Smooth muscle cell (in vitro differentiated cells): ENCODE data around the gene RRBP1. TPM values are rescaled to one million over a fixed set of nuclear protein-coding genes. Genes with fewer than 3 reads are reported as not detected.
A peak's percentile ranks its signal among the peaks of the same experiment; 100 is the strongest.

Experiments
- DNase-seq: peaks from one replicate; lab custom pipeline; 2025; ENCODE audit not compliant: unreplicated experiment; lab: John Stamatoyannopoulos, UW
- H2AFZ ChIP-seq: fragments of 200-600 bp; sonication (generic); 2 replicates; pipeline ENCODE4 v1.6.0; 2016; ENCODE audit warnings: antibody characterized with exemption, low read depth, mild to moderate bottlenecking
- H3F3A ChIP-seq: fragments of 200-600 bp; sonication (generic); 2 replicates; pipeline ENCODE4 v1.6.0; 2017; ENCODE audit warnings: antibody characterized with exemption, low read depth
- H3K27ac ChIP-seq: fragments of 200-600 bp; sonication (generic); 2 replicates; pipeline ENCODE4 v1.5.1; 2016; ENCODE audit warnings: low read depth, mild to moderate bottlenecking
- H3K27me3 ChIP-seq: fragments of 200-600 bp; sonication (generic); 2 replicates; pipeline ENCODE4 v1.6.1; 2016; ENCODE audit warnings: low read depth, mild to moderate bottlenecking
- H3K36me3 ChIP-seq: fragments of 200-600 bp; sonication (generic); 2 replicates; pipeline ENCODE4 v1.5.1; 2016; ENCODE audit warnings: low read depth
- H3K4me1 ChIP-seq: fragments of 200-600 bp; sonication (generic); 2 replicates; pipeline ENCODE4 v1.5.1; 2016; ENCODE audit warnings: low read depth
- H3K4me2 ChIP-seq: fragments of 200-600 bp; sonication (generic); 2 replicates; pipeline ENCODE4 v1.6.0; 2016; ENCODE audit warnings: mild to moderate bottlenecking
- H3K4me3 ChIP-seq: fragments of 200-600 bp; sonication (generic); 2 replicates; pipeline ENCODE4 v1.5.1; 2016; ENCODE audit warnings: mild to moderate bottlenecking
- H3K79me2 ChIP-seq: fragments of 200-600 bp; sonication (generic); 2 replicates; pipeline ENCODE4 v1.6.0; 2016; ENCODE audit warnings: low read depth, mild to moderate bottlenecking
- H3K9ac ChIP-seq: fragments of 200-600 bp; sonication (generic); 2 replicates; pipeline ENCODE4 v1.6.0; 2016; ENCODE audit warnings: low read depth
- H3K9me3 ChIP-seq: fragments of 200-600 bp; sonication (generic); replicated peaks from 2 replicates; pipeline ENCODE4 v1.5.1; 2016; ENCODE audit warnings: low read depth
- H4K20me1 ChIP-seq: fragments of 200-600 bp; sonication (generic); 2 replicates; pipeline ENCODE4 v1.6.0; 2016; ENCODE audit warnings: low read depth
- WGBS: methylation state at CpG from one replicate; pipeline ENCODE4 v1.1.7; 2016; ENCODE audit warnings: low lambda C conversion rate; 5-methylcytosine and 5-hydroxymethylcytosine counted together
- polyA plus RNA-seq: library from polyadenylated mRNA; unstranded; fragments of >200 nt; fragmentation: Nextera tagmentation; extraction: Ambion mirVana; gene quantifications from 2 replicates; pipeline ENCODE4 v1.2.1, GENCODE V29; 2016
- total RNA-seq: library from RNA; depleted of rRNA; stranded (reverse); fragments of >200 nt; gene quantifications from 2 replicates; pipeline ENCODE4 v1.2.3, GENCODE V29; 2014
- TF ChIP-seq, protein P1 (sequence below): fragments of 200-600 bp; sonication (generic); IDR thresholded peaks from 2 replicates; pipeline ENCODE4 v1.5.1; 2017; ENCODE audit warnings: borderline replicate concordance, mild to moderate bottlenecking, antibody characterized with exemption; ENCODE audit not compliant: insufficient read depth, poor library complexity, severe bottlenecking

Gene RRBP1
- total and polyA plus RNA-seq, 2 experiments from 2014 or later = 142 to 226 TPM

DNA sequence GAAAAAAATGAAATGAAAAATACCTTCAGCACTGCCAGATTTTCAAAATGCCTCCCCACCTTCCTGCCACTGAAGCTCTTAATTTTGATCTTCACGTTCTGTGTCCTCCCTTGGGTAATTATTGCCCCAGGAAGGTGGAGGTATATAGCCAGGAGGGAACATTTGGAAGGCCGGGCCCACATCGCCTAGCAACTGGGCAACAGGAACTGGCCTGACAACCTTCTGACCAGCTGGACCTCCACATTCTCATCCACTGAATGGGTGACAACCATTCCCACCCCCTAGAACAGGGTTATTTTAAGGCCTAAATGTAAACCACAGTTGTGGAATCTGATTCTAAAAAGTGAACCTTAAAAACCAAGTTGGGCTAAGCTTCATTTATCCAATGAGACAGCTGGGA is 3.2 kb downstream of the RRBP1 start:
- H3F3A ChIP-seq = peaks cover 16% of the 10 kb centered on the region
- H3K27ac ChIP-seq = peak overlapping the region; percentile 80
- H3K79me2 ChIP-seq = peaks cover 74% of the 10 kb centered on the region
- WGBS = 91% methylated on average over 3 of the region's 3 CpGs
- peak overlapping the region; percentile 89 for H3K4me2 ChIP-seq
- H2AFZ ChIP-seq = no peak overlapping the region
- H4K20me1 ChIP-seq = peaks cover 72% of the 10 kb centered on the region
- H3K4me3 ChIP-seq = peak overlapping the region; percentile 98
- peak overlapping the region; percentile 94 for H3K9ac ChIP-seq
- peaks cover 4% of the 10 kb centered on the region for H3K36me3 ChIP-seq
- DNase-seq = no peak
- H3K9me3 ChIP-seq = no peaks in the 10 kb centered on the region
- peaks cover 13% of the 10 kb centered on the region for H3K4me1 ChIP-seq
- no peaks in the 10 kb centered on the region for H3K27me3 ChIP-seq
- TF ChIP-seq, protein P1, sequence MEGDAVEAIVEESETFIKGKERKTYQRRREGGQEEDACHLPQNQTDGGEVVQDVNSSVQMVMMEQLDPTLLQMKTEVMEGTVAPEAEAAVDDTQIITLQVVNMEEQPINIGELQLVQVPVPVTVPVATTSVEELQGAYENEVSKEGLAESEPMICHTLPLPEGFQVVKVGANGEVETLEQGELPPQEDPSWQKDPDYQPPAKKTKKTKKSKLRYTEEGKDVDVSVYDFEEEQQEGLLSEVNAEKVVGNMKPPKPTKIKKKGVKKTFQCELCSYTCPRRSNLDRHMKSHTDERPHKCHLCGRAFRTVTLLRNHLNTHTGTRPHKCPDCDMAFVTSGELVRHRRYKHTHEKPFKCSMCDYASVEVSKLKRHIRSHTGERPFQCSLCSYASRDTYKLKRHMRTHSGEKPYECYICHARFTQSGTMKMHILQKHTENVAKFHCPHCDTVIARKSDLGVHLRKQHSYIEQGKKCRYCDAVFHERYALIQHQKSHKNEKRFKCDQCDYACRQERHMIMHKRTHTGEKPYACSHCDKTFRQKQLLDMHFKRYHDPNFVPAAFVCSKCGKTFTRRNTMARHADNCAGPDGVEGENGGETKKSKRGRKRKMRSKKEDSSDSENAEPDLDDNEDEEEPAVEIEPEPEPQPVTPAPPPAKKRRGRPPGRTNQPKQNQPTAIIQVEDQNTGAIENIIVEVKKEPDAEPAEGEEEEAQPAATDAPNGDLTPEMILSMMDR = no peak

DNA sequence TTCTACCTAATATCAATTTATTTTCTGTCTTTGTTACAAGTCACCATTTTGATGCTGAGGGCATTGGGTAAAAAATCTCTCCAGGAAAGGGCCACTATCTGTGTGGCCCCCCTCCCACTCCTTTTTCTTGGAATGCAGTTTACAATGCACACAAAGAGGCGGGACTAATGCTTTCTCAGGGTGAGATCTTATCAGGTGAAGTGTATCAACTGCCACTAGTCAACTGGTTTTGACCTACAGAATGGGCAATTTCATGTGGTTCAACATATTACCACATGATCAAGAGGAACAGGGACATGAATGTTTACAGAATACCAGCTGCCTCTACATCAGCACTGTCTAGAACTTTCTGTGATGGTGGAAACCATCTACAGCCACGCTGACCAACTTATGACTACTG is 3.7 kb downstream of the RRBP1 start:
- peak overlapping the region; percentile 80 for H3K27ac ChIP-seq
- WGBS = 71% methylated on average over 2 of the region's 2 CpGs
- peaks cover 80% of the 10 kb centered on the region for H3K79me2 ChIP-seq
- TF ChIP-seq, protein P1 = no peak
- H3K9ac ChIP-seq = no peak overlapping the region
- peaks cover 17% of the 10 kb centered on the region for H3F3A ChIP-seq
- peak overlapping the region; percentile 89 for H3K4me2 ChIP-seq
- peaks cover 78% of the 10 kb centered on the region for H4K20me1 ChIP-seq
- no peak overlapping the region for H3K4me3 ChIP-seq
- DNase-seq = no peak
- no peak overlapping the region for H2AFZ ChIP-seq
- H3K9me3 ChIP-seq = no peaks in the 10 kb centered on the region
- H3K36me3 ChIP-seq = peaks cover 4% of the 10 kb centered on the region
- H3K27me3 ChIP-seq = no peaks in the 10 kb centered on the region
- H3K4me1 ChIP-seq = peaks cover 13% of the 10 kb centered on the region

DNA sequence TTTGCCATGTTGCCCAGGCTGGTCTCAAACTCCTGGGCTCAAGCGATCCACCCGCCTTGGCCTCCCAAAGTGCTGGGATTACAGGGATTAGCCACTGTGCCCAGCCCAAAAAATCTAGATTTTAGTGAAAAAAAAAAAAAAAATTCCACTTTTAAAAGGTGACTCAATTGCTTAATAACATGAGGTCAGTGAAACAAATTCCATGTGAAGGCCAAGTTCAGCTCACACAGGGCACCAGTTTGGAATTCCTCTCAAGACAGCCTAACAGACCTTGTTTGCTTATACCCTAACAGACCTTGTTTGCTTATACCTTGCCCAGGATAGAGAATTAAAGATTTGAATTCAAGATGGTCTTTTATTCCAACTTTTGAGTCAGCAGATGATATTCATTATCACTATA is 5.1 kb downstream of the RRBP1 start:
- H3K36me3 ChIP-seq = peaks cover 4% of the 10 kb centered on the region
- no peak overlapping the region for H3K4me3 ChIP-seq
- 82% methylated on average over 2 of the region's 2 CpGs for WGBS
- no peak overlapping the region for H3K9ac ChIP-seq
- H3K4me2 ChIP-seq = no peak overlapping the region
- H3F3A ChIP-seq = peaks cover 17% of the 10 kb centered on the region
- H2AFZ ChIP-seq = no peak overlapping the region
- H3K79me2 ChIP-seq = peaks cover 93% of the 10 kb centered on the region
- TF ChIP-seq, protein P1 = no peak
- H3K4me1 ChIP-seq = peaks cover 10% of the 10 kb centered on the region
- H3K9me3 ChIP-seq = no peaks in the 10 kb centered on the region
- H3K27ac ChIP-seq = peak overlapping the region; percentile 80
- no peaks in the 10 kb centered on the region for H3K27me3 ChIP-seq
- peaks cover 92% of the 10 kb centered on the region for H4K20me1 ChIP-seq
- no peak for DNase-seq

DNA sequence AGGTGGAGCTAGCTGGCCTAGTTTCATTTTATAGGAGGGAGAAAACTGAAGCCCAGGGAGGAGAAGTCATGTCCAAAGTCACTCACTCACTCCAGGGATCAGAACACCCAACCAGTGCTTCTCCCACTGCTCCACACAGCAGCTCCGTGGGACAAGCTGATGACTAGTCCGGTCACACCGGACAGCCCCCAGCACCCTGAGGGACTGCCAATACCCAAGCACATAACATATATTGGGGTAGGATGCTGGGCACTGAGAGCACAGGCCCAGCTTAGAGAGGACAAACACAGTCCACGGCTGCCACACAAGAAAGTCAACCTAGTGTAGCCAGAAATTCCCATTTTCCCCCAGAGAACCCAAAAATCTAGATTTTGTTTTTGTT is 5.7 kb downstream of the RRBP1 start:
- Histone ChIP-seq H3K79me2 (peaks cover 97% of the 10 kb centered on the region), H3F3A (peaks cover 17% of the 10 kb centered on the region), H3K4me1 (peaks cover 10% of the 10 kb centered on the region), H3K27ac (peak overlapping the region; percentile 80), H2AFZ (no peak overlapping the region), H3K9me3 (no peaks in the 10 kb centered on the region), H3K4me3 (no peak overlapping the region), H3K4me2 (no peak overlapping the region), H3K9ac (no peak overlapping the region), H3K36me3 (peaks cover 4% of the 10 kb centered on the region), H4K20me1 (peaks cover 97% of the 10 kb centered on the region), H3K27me3 (no peaks in the 10 kb centered on the region)
- 88% methylated on average over 4 of the region's 4 CpGs for WGBS
- no peak for DNase-seq
- TF ChIP-seq, protein P1 = no peak
